CD14-positive monocyte (primary cell): ENCODE data around the gene TBX2. TPM values are rescaled to one million over a fixed set of nuclear protein-coding genes. Genes with fewer than 3 reads are reported as not detected.
A peak's percentile ranks its signal among the peaks of the same experiment; 100 is the strongest.

Experiments used
- DNase-seq, 3 donors: peaks; one replicate each; pipeline ENCODE4 v3.0.0-alpha.2; 2011 to 2022
- H2AFZ ChIP-seq: 2 replicates; pipeline ENCODE4 v1.6.0; 2012; ENCODE audit warnings: mild to moderate bottlenecking, low read depth, low read length, inconsistent platforms; ENCODE audit not compliant: insufficient read depth, poor library complexity, severe bottlenecking
- H3K27ac ChIP-seq, 2 donors: 1 replicate in 1 of 2; 2 replicates in 1 of 2; pipeline ENCODE4 v1.5.1; 2012 to 2013; ENCODE audit warnings: low read length in 2 of 2, control low read depth in 1 of 2, inconsistent platforms in 1 of 2, low read depth in 1 of 2, mild to moderate bottlenecking in 1 of 2
- H3K27me3 ChIP-seq, 2 donors: one replicate each; pipeline versions ENCODE4 v1.6.0 to v1.6.1; 2011 to 2013; ENCODE audit warnings: low read length in 2 of 2; ENCODE audit not compliant: control insufficient read depth in 2 of 2, insufficient read depth in 2 of 2
- H3K36me3 ChIP-seq, 2 donors: replicated peaks in 1 of 2; 1 replicate in 1 of 2; 2 replicates in 1 of 2; pipeline versions ENCODE4 v1.5.1 to v1.6.1; 2012 to 2013; ENCODE audit warnings: low read length in 2 of 2, control low read depth in 1 of 2, inconsistent platforms in 1 of 2, mild to moderate bottlenecking in 1 of 2; ENCODE audit not compliant: insufficient read depth in 2 of 2, control insufficient read depth in 1 of 2
- H3K4me1 ChIP-seq, 2 donors: 1 replicate in 1 of 2; 2 replicates in 1 of 2; pipeline versions ENCODE4 v1.5.1 to v1.6.1; 2012 to 2013; ENCODE audit warnings: low read length in 2 of 2, control low read depth in 1 of 2, inconsistent platforms in 1 of 2, mild to moderate bottlenecking in 1 of 2, moderate library complexity in 1 of 2; ENCODE audit not compliant: insufficient read depth in 2 of 2, control insufficient read depth in 1 of 2
- H3K4me2 ChIP-seq: replicated peaks from 2 replicates; pipeline ENCODE3; 2012; ENCODE audit warnings: low read length, moderate library complexity, mild to moderate bottlenecking; ENCODE audit not compliant: poor library complexity, severe bottlenecking; ENCODE audit errors: extremely low read depth
- H3K4me3 ChIP-seq, 3 experiments: fragments of 200-600 bp in 1 of 3; sonication (generic) in 1 of 3; replicated peaks in 1 of 3; 1 replicate in 2 of 3; 2 replicates in 1 of 3; pipeline ENCODE4 v1.5.1; 2011 to 2013; ENCODE audit warnings: low read length in 3 of 3, mild to moderate bottlenecking in 3 of 3, control low read depth in 2 of 3, low read depth in 2 of 3, inconsistent platforms in 1 of 3, moderate library complexity in 1 of 3
- H3K79me2 ChIP-seq: 2 replicates; pipeline ENCODE4 v1.6.0; 2012; ENCODE audit warnings: mild to moderate bottlenecking, control low read depth, inconsistent platforms, low read length, moderate library complexity; ENCODE audit not compliant: insufficient read depth
- H3K9ac ChIP-seq: 2 replicates; pipeline ENCODE4 v1.6.0; 2017; ENCODE audit warnings: low read length, mild to moderate bottlenecking; ENCODE audit not compliant: insufficient read depth, poor library complexity, severe bottlenecking
- H3K9me3 ChIP-seq, 2 donors: replicated peaks in 1 of 2; 1 replicate in 1 of 2; 2 replicates in 1 of 2; pipeline versions ENCODE4 v1.5.1 to v1.6.1; 2012 to 2013; ENCODE audit warnings: low read length in 2 of 2, control low read depth in 1 of 2; ENCODE audit not compliant: control insufficient read depth in 1 of 2, insufficient read depth in 1 of 2
- H4K20me1 ChIP-seq: 2 replicates; pipeline ENCODE4 v1.6.0; 2012; ENCODE audit warnings: mild to moderate bottlenecking, low read length, control low read depth, moderate library complexity; ENCODE audit not compliant: insufficient read depth
- H3K27ac Mint-ChIP-seq, 7 donors: one replicate each; pipeline ENCODE4 v1.8.0; 2020; ENCODE audit warnings: mild to moderate bottlenecking in 7 of 7, mixed read lengths in 7 of 7, moderate library complexity in 6 of 7, inconsistent platforms in 2 of 7
- H3K27me3 Mint-ChIP-seq, 3 donors: one replicate each; pipeline ENCODE4 v1.8.0; 2021 to 2022; ENCODE audit warnings: low read depth in 3 of 3, mild to moderate bottlenecking in 3 of 3, mixed read lengths in 3 of 3, moderate library complexity in 3 of 3, inconsistent platforms in 1 of 3
- H3K36me3 Mint-ChIP-seq, 2 donors: one replicate each; pipeline ENCODE4 v1.8.0; 2020; ENCODE audit warnings: mixed read lengths in 2 of 2, inconsistent platforms in 1 of 2, mild to moderate bottlenecking in 1 of 2
- H3K4me1 Mint-ChIP-seq: one replicate; pipeline ENCODE4 v1.8.0; 2020; ENCODE audit warnings: mild to moderate bottlenecking, mixed read lengths
- H3K4me3 Mint-ChIP-seq, 2 donors: one replicate each; pipeline ENCODE4 v1.8.0; 2020; ENCODE audit warnings: mild to moderate bottlenecking in 2 of 2, mixed read lengths in 2 of 2, moderate library complexity in 1 of 2
- H3K9me3 Mint-ChIP-seq, 7 donors: one replicate each; pipeline ENCODE4 v1.8.0; 2020 to 2022; ENCODE audit warnings: mixed read lengths in 7 of 7, mild to moderate bottlenecking in 6 of 7, moderate library complexity in 6 of 7, inconsistent platforms in 2 of 7
- CTCF ChIP-seq: fragments of 200-600 bp; IDR thresholded peaks from one replicate; pipeline ENCODE4 v1.8.0; 2022; ENCODE audit warnings: antibody characterized with exemption, mild to moderate bottlenecking
- WGBS: methylation state at CpG from one replicate; pipeline ENCODE4 v1.1.5; 2013; ENCODE audit warnings: missing lambda C conversion rate; ENCODE audit not compliant: insufficient coverage; 5-methylcytosine and 5-hydroxymethylcytosine counted together
- intact Hi-C, 2 donors: fragments of 100-400 bp; cut with micrococcal nuclease; formaldehyde crosslinking; loops; one replicate each; pipeline versions ENCODE4 v1.15.0 to v1.15.1; 2023
- polyA plus RNA-seq, 3 donors: library from polyadenylated mRNA; depleted of rRNA in 1 of 3; unstranded in 2 of 3; stranded (reverse) in 1 of 3; fragments of 300-500 nt in 2 of 3; fragments of >200 nt in 1 of 3; fragmentation: Illumina TruSeq in 2 of 3; gene quantifications; 1 replicate in 2 of 3; 2 replicates in 1 of 3; pipeline ENCODE4 v1.2.3, GENCODE V29; 2012 to 2021

The TBX2 gene
- polyA plus RNA-seq, 3 donors: 0.03 TPM; not detected in 2

GRCh38 chr17:61449707-61450640 is 50.3 kb downstream of the TBX2 start:
- Histone ChIP-seq H4K20me1 (no peaks in the 10 kb centered on the region), H3K4me1 (peaks cover 3 to 14% of the 10 kb centered on the region in 2 donors), H3K4me2 (no peak overlapping the region), H3K36me3 (no peaks in the 10 kb centered on the region), H3K9me3 (peaks cover 4 to 26% of the 10 kb centered on the region in 2 donors), H3K79me2 (no peaks in the 10 kb centered on the region), H3K4me3 (no peak overlapping the region), H3K9ac (no peak overlapping the region), H3K27me3 (peaks cover 76 to 90% of the 10 kb centered on the region in 2 donors), H3K27ac (no peak overlapping the region), H2AFZ (no peak overlapping the region)
- Mint-ChIP-seq H3K9me3 (peaks cover 0 to 20% (median 7%) of the 10 kb centered on the region in 7 donors), H3K27ac (no peak overlapping the region), H3K36me3 (peaks cover 4 to 5% of the 10 kb centered on the region in 2 donors), H3K4me1 (peaks cover 14% of the 10 kb centered on the region), H3K4me3 (peak overlapping the region in 1 of 2 donors; percentile 75), H3K27me3 (peaks cover 72 to 95% (median 77%) of the 10 kb centered on the region in 3 donors)
- WGBS: no CpG with 5 or more reads among the region's 9 CpGs
- no peak for DNase-seq
- intact Hi-C loops: no loop called here
- no peak for TF ChIP-seq CTCF

GRCh38 chr17:61450641-61451537 is 51.2 kb downstream of the TBX2 start:
- Mint-ChIP-seq H3K9me3 (peaks cover 0 to 27% (median 7%) of the 10 kb centered on the region in 7 donors), H3K4me3 (peak overlapping the region in 1 of 2 donors; percentile 81), H3K4me1 (peaks cover 19% of the 10 kb centered on the region), H3K27ac (peak overlapping the region in 1 of 7 donors; percentile 50), H3K36me3 (peaks cover 4 to 5% of the 10 kb centered on the region in 2 donors), H3K27me3 (peaks cover 73 to 95% (median 83%) of the 10 kb centered on the region in 3 donors)
- peaks cover 81 to 98% of the 10 kb centered on the region in 2 donors for H3K27me3 ChIP-seq
- H3K9ac ChIP-seq: no peak overlapping the region
- H3K4me2 ChIP-seq: no peak overlapping the region
- peaks cover 3 to 14% of the 10 kb centered on the region in 2 donors for H3K4me1 ChIP-seq
- peaks cover 8 to 33% of the 10 kb centered on the region in 2 donors for H3K9me3 ChIP-seq
- H2AFZ ChIP-seq: no peak overlapping the region
- no peak overlapping the region for H3K27ac ChIP-seq
- 23% methylated on average over 13 of the region's 19 CpGs for WGBS
- intact Hi-C loops: no loop called here
- H3K79me2 ChIP-seq: no peaks in the 10 kb centered on the region
- TF ChIP-seq CTCF: no peak
- no peaks in the 10 kb centered on the region for H4K20me1 ChIP-seq
- no peak overlapping the region for H3K4me3 ChIP-seq
- H3K36me3 ChIP-seq: no peaks in the 10 kb centered on the region
- no peak for DNase-seq
